Vagina (tissue), 2 donors: ENCODE measurements around the gene HK3.

Experiments used
- POLR2A ChIP-seq, 2 donors: fragments of 450-650 bp; IDR thresholded peaks; one replicate each; pipeline ENCODE4 v1.6.1; 2017; ENCODE audit warnings: antibody characterized with exemption in 2 of 2, mild to moderate bottlenecking in 2 of 2, moderate library complexity in 2 of 2
- POLR2AphosphoS5 ChIP-seq, 2 donors: sonication (generic); formaldehyde crosslinking; IDR thresholded peaks; one replicate each; pipeline ENCODE4 v1.9.0; 2017; ENCODE audit warnings: antibody characterized with exemption in 2 of 2, mild to moderate bottlenecking in 2 of 2, low read depth in 1 of 2; ENCODE audit not compliant: insufficient read depth in 1 of 2
- TF ChIP-seq, protein P1 (sequence below), 3 experiments: fragments of 450-650 bp in 2 of 3; fragments of 200-600 bp in 1 of 3; sonication (generic) in 1 of 3; IDR thresholded peaks; one replicate each; pipeline ENCODE4 v1.5.1; 2017 to 2019; ENCODE audit warnings: antibody characterized with exemption in 3 of 3, mild to moderate bottlenecking in 2 of 3, moderate library complexity in 2 of 3

DNA sequence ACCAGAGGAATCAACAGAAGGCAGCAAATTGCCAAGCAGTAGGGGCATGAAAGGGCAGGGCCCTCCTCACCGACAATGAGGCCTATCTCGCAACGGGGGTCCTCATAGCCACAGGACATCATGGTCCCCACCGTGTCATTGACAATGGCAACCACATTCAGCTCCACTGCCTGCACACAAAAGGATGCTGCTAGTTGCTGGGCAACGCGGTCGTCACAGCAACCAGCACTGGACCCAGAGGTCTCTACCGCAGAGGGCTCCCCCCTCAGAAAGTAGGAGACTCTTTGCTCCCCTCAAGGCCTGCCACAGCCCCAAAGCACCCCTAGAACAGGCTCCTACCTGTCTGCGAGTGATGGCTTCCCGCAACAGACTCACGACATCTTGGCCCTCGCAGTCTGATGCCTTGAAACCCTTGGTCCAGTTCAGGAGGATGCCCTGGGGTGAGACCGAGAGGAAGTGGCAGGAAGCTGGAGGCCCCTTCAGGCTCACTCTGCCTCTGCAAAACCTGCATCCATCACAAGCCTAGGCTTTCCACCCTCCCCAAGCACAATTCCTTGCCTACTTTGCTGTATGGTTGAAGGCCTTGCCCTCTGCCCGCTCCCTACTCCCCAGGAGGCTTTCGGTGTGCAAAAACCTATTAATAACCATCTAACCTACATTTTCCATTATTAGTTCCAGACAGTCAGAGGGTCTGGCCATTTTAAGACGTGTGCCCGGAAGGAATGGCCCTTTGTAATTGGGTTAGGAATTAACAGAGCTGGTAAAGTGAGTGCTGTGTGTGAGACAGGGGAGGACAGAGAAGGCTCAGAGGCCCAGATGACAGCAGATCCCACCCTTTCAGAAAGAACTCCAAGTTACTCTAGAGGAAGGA lies 15.2 kb downstream of the HK3 start:
- TF ChIP-seq, protein P1, sequence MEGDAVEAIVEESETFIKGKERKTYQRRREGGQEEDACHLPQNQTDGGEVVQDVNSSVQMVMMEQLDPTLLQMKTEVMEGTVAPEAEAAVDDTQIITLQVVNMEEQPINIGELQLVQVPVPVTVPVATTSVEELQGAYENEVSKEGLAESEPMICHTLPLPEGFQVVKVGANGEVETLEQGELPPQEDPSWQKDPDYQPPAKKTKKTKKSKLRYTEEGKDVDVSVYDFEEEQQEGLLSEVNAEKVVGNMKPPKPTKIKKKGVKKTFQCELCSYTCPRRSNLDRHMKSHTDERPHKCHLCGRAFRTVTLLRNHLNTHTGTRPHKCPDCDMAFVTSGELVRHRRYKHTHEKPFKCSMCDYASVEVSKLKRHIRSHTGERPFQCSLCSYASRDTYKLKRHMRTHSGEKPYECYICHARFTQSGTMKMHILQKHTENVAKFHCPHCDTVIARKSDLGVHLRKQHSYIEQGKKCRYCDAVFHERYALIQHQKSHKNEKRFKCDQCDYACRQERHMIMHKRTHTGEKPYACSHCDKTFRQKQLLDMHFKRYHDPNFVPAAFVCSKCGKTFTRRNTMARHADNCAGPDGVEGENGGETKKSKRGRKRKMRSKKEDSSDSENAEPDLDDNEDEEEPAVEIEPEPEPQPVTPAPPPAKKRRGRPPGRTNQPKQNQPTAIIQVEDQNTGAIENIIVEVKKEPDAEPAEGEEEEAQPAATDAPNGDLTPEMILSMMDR (IDR thresholded peaks at IDR 0.05), result no peak
- no peak for TF ChIP-seq POLR2A (IDR thresholded peaks at IDR 0.05)
- TF ChIP-seq POLR2AphosphoS5 (IDR thresholded peaks at IDR 0.05; ENCODE audit: insufficient read depth in 1 of 2, low read depth in 1 of 2), result no peak
